Left lung (tissue), 10 donors: ENCODE measurements around the gene GPM6B. TPM values are rescaled to one million over a fixed set of nuclear protein-coding genes. Genes with fewer than 3 reads are reported as not detected.

Source experiments
- ATAC-seq: fragments of 200-7000 bp; cut with Tn5 transposase; one replicate; pipeline ENCODE4 v1.9.1; 2020; ENCODE audit warnings: moderate library complexity
- DNase-seq, 4 donors: peaks; one replicate each; pipeline ENCODE4 v3.0.0-alpha.2; 2013 to 2020
- H3K27ac ChIP-seq, 2 donors: fragments of 200-600 bp; sonication (generic) in 1 of 2; one replicate each; pipeline versions ENCODE4 v1.5.0 to v1.8.0; 2020 to 2021
- H3K27me3 ChIP-seq, 2 donors: fragments of 200-600 bp; sonication (generic) in 1 of 2; one replicate each; pipeline versions ENCODE4 v1.5.0 to v1.8.0; 2020 to 2021
- H3K36me3 ChIP-seq, 2 donors: fragments of 200-600 bp; sonication (generic) in 1 of 2; one replicate each; pipeline versions ENCODE4 v1.5.0 to v1.8.0; 2020 to 2021
- H3K4me1 ChIP-seq, 2 donors: fragments of 200-600 bp; one replicate each; pipeline ENCODE4 v1.8.0; 2021
- H3K4me3 ChIP-seq, 2 donors: fragments of 200-600 bp; sonication (generic) in 1 of 2; one replicate each; pipeline versions ENCODE4 v1.5.0 to v1.8.0; 2020 to 2021; ENCODE audit warnings: mild to moderate bottlenecking in 1 of 2
- H3K9me3 ChIP-seq, 2 donors: fragments of 200-600 bp; sonication (generic) in 1 of 2; one replicate each; pipeline versions ENCODE4 v1.5.0 to v1.8.0; 2020 to 2021
- CTCF ChIP-seq, 2 donors: fragments of 200-600 bp; sonication (generic) in 1 of 2; IDR thresholded peaks; one replicate each; pipeline versions ENCODE4 v1.5.0 to v1.8.0; 2021; ENCODE audit warnings: antibody characterized with exemption in 2 of 2
- intact Hi-C, 2 donors: fragments of 100-400 bp; cut with DNase I; formaldehyde crosslinking; loops; one replicate each; pipeline versions ENCODE4 v1.11.2 to v1.14.2; 2022
- polyA plus RNA-seq, 6 donors: library from polyadenylated mRNA; unstranded; fragments of 120-200 nt; gene quantifications; one replicate each; pipeline ENCODE4 v1.2.1, GENCODE V29; 2013; ENCODE audit not compliant: insufficient read length in 6 of 6
- total RNA-seq, 2 donors: library from RNA; stranded (reverse); fragmentation: NEBNext Ultra II Directional; extraction: Animal tissue kit (Norgen Biotek cat#: 25700); gene quantifications; one replicate each; pipeline ENCODE4 v1.2.1, GENCODE V29; 2021
- donor health status: DM: no; HTN: yes; CAD: no.
- donor health status: DM: no; HTN: no; CAD: no.

GPM6B gene
- total and polyA plus RNA-seq, 8 donors, result 7.0 to 37.2 (median 31.3) TPM

GRCh38 chrX:13747836-13748235 lies 69.1 kb downstream of the GPM6B start:
- intact Hi-C loops, result no loop called here
- DNase-seq, result no peak

GRCh38 chrX:13742397-13743176 lies 74.3 kb downstream of the GPM6B start:
- Histone ChIP-seq H3K27ac (peak overlapping the region in 1 of 2 donors; percentile 45), H3K9me3 (no peaks in the 10 kb centered on the region), H3K36me3 (peaks cover 0 to 5% of the 10 kb centered on the region in 2 donors), H3K4me1 (no peaks in the 10 kb centered on the region), H3K4me3 (no peak overlapping the region), H3K27me3 (no peaks in the 10 kb centered on the region)
- TF ChIP-seq CTCF (IDR thresholded peaks at IDR 0.05), result no peak
- DNase-seq, result no peak
- ATAC-seq, result peak; percentile 64
- intact Hi-C loops, result no loop called here

More at GRCh38 chrX:13747836-13748235, 69.1 kb downstream of the GPM6B start:
- ATAC-seq, result peak; percentile 41
- H3K36me3 ChIP-seq, result peaks cover 0 to 13% of the 10 kb centered on the region in 2 donors
- no peaks in the 10 kb centered on the region for H3K27me3 ChIP-seq
- H3K9me3 ChIP-seq, result no peaks in the 10 kb centered on the region
- TF ChIP-seq CTCF (IDR thresholded peaks at IDR 0.05), result peak in 1 of 2 donors; percentile 13
- no peak overlapping the region for H3K27ac ChIP-seq
- no peak overlapping the region for H3K4me3 ChIP-seq
- H3K4me1 ChIP-seq, result no peaks in the 10 kb centered on the region

- DNase-seq (no peak), ATAC-seq (no peak)
- Histone ChIP-seq H3K4me3 (no peak overlapping the region), H3K9me3 (no peaks in the 10 kb centered on the region), H3K27ac (no peak overlapping the region), H3K27me3 (no peaks in the 10 kb centered on the region), H3K36me3 (no peaks in the 10 kb centered on the region), H3K4me1 (peaks cover 0 to under 1% of the 10 kb centered on the region in 2 donors)
- TF ChIP-seq CTCF (IDR thresholded peaks at IDR 0.05), result no peak
- intact Hi-C loops, result no loop called here
These were observed 75.2 kb downstream of the GPM6B start for GRCh38 chrX:13741695-13742094.

- intact Hi-C loops, result loop anchor here in 1 of 2 donors (10.0 kb wide), 1 partner anchor 300 kb away; no protein-coding TSS in a partner anchor
- Histone ChIP-seq H3K4me3 (peak within 1 kb of the TSS; percentile 59 to 60), H3K27me3 (peaks cover 0 to 10% of the 10 kb centered on the region in 2 donors), H3K9me3 (no peaks in the 10 kb centered on the region), H3K4me1 (peaks cover 10 to 19% of the 10 kb centered on the region in 2 donors), H3K27ac (peak within 1 kb of the TSS; percentile 91 to 93), H3K36me3 (no peaks in the 10 kb centered on the region)
- DNase-seq, result peak; percentile 90 to 95 (median 93)
- ATAC-seq, result peak; percentile 99
- TF ChIP-seq CTCF (IDR thresholded peaks at IDR 0.05), result no peak
These were observed 82.4 kb downstream of the GPM6B start, which contains the start of the genes OFD1 and TRAPPC2 for GRCh38 chrX:13734278-13735172. Gene OFD1, plus strand, starts transcription at chrX:13734748. Its CDS starts 324 bp downstream, at chrX:13735072. Gene TRAPPC2, minus strand, starts transcription at chrX:13734620. Its CDS starts 14,657 bp downstream, at chrX:13719963.
